ENCODE measurements around the gene NADSYN1. TPM values are rescaled to one million over a fixed set of nuclear protein-coding genes. Genes with fewer than 3 reads are reported as not detected.
"Not testable (repeated sequence)": the region's sequence is repeated elsewhere in the genome, so short reads cannot be mapped to it uniquely, and the experiment has no call there.

NADSYN1 gene
- total RNA-seq, 1 donor from 2014 or later, result 75.9 TPM

GRCh38 chr11:71538666-71538990, 85.6 kb downstream of the NADSYN1 start:
- H3K27me3 ChIP-seq, result no peaks in the 10 kb centered on the region
- H3K4me3 ChIP-seq, result no peak overlapping the region
- H3K27ac ChIP-seq, result no peak overlapping the region
- H3K9me3 ChIP-seq, result no peaks in the 10 kb centered on the region
- intact Hi-C loops (cut with DNase I), result no loop called here
- H3K36me3 ChIP-seq, result no peaks in the 10 kb centered on the region
- no peak for TF ChIP-seq POLR2A (IDR thresholded peaks at IDR 0.05)
- H3K4me1 ChIP-seq, result no peaks in the 10 kb centered on the region
- no peak for DNase-seq (ENCODE audit: extremely low spot score in 2 of 2)

GRCh38 chr11:71539017-71539416, 86.0 kb downstream of the NADSYN1 start:
- intact Hi-C loops (cut with DNase I), result no loop called here
- no peak overlapping the region for H3K27ac ChIP-seq
- no peaks in the 10 kb centered on the region for H3K36me3 ChIP-seq
- H3K27me3 ChIP-seq, result no peaks in the 10 kb centered on the region
- TF ChIP-seq POLR2AphosphoS5 (IDR thresholded peaks at IDR 0.05; ENCODE audit: insufficient read depth in 1 of 2, low read depth in 1 of 2) (no peak), POLR2A (IDR thresholded peaks at IDR 0.05) (no peak), CTCF (IDR thresholded peaks at IDR 0.05) (no peak)
- no peaks in the 10 kb centered on the region for H3K4me1 ChIP-seq
- H3K9me3 ChIP-seq, result no peaks in the 10 kb centered on the region
- H3K4me3 ChIP-seq, result no peak overlapping the region
- DNase-seq (ENCODE audit: extremely low spot score in 2 of 2), result no peak

DNA sequence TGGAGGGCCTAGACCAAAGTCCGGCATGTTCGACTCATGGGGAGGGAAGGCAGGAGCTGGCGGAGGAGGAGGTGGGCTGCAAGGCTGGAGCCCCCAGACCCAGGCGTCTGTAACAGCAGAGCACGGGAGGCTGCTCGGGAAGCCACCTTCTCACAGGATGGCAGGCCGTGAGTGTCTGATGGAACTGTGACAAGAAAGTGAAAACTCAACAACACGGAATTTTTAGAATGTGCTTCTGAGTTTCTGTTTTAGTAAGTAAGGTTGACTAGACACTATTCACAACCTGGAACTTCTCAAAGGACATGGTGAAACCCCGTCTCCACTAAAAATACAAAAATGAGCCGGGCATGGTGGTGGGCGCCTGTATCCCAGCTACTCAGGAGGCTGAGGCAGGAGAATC, 87.0 kb downstream of the NADSYN1 start:
- DNase-seq (ENCODE audit: extremely low spot score in 2 of 2); H3K36me3 ChIP-seq; intact Hi-C loops (cut with DNase I); H3K4me3 ChIP-seq; H3K27ac ChIP-seq; H3K9me3 ChIP-seq; H3K4me1 ChIP-seq; H3K27me3 ChIP-seq: not testable (repeated sequence)

GRCh38 chr11:71540521-71541304, 87.7 kb downstream of the NADSYN1 start:
- H3K27ac ChIP-seq; H3K9me3 ChIP-seq; H3K36me3 ChIP-seq; H3K27me3 ChIP-seq; intact Hi-C loops (cut with DNase I); H3K4me3 ChIP-seq; H3K4me1 ChIP-seq; DNase-seq (ENCODE audit: extremely low spot score in 2 of 2): not testable (repeated sequence)

GRCh38 chr11:71542382-71542781, 89.4 kb downstream of the NADSYN1 start:
- H3K27ac ChIP-seq, result no peak overlapping the region
- no peaks in the 10 kb centered on the region for H3K9me3 ChIP-seq
- H3K4me1 ChIP-seq, result no peaks in the 10 kb centered on the region
- intact Hi-C loops (cut with DNase I), result no loop called here
- no peak for TF ChIP-seq POLR2A (IDR thresholded peaks at IDR 0.05)
- TF ChIP-seq CTCF (IDR thresholded peaks at IDR 0.05), result no peak
- TF ChIP-seq POLR2AphosphoS5 (IDR thresholded peaks at IDR 0.05; ENCODE audit: insufficient read depth in 1 of 2, low read depth in 1 of 2), result no peak
- no peaks in the 10 kb centered on the region for H3K36me3 ChIP-seq
- H3K4me3 ChIP-seq, result no peak overlapping the region
- no peaks in the 10 kb centered on the region for H3K27me3 ChIP-seq
- no peak for DNase-seq (ENCODE audit: extremely low spot score in 2 of 2)

DNA sequence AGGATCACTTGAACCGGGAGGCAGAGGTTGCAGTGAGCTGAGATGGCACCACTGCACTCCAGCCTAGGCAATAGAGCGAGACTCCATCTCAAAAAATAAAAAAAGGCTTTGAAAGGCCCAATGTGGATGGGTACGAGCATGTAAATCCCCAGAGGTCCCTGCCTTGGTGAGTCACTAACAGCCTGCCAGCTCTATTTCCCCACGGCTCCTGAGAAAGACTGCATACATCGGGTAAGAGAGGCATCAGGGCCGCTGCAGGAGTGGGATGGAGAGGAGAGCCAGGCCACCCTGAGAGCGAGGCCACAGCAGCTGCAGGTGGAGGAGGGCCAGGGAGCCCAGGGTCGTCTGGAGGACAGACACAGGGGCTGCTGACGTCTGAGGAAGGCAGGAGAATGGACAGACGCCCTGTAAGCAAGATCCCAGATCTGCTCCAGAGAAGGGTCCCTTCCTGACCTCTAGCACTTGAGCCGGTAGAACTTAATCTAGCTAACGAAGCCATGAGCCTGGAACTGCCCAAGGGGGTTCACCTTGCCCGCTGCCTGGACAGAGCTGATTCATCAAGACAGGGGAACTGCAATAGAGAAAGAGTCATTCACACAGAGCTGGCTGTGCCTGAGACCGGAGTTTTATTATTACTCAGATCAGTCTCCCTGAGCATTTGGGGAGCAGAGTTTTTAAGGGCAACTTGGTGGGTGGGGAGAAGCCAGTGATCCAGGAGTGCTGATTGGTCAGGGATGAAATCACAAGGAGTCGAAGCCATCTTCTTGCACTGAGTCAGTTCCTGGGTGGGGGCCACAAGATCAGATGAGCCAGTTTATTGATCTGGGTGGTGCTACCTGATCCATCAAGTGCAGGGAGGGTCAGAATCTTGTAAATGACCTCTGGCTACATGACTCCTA, 90.1 kb downstream of the NADSYN1 start:
- Histone ChIP-seq H3K27me3 (no peaks in the 10 kb centered on the region), H3K36me3 (no peaks in the 10 kb centered on the region), H3K9me3 (no peaks in the 10 kb centered on the region), H3K4me1 (no peaks in the 10 kb centered on the region), H3K27ac (no peak overlapping the region), H3K4me3 (no peak overlapping the region)
- TF ChIP-seq CTCF (IDR thresholded peaks at IDR 0.05) (no peak), POLR2A (IDR thresholded peaks at IDR 0.05) (no peak), POLR2AphosphoS5 (IDR thresholded peaks at IDR 0.05; ENCODE audit: insufficient read depth in 1 of 2, low read depth in 1 of 2) (no peak)
- DNase-seq (ENCODE audit: extremely low spot score in 2 of 2), result no peak
- intact Hi-C loops (cut with DNase I), result no loop called here
